Thoracic aorta (tissue), 2 donors: ENCODE data around the gene ERVH48-1. TPM values are rescaled to one million over a fixed set of nuclear protein-coding genes. Genes with fewer than 3 reads are reported as not detected.
"Not testable (repeated sequence)": the region's sequence is repeated elsewhere in the genome, so short reads cannot be mapped to it uniquely, and the experiment has no call there.

ENCODE experiments used
- ATAC-seq: fragments of 150-250 bp; one replicate; pipeline ENCODE4 v1.8.0; 2017; ENCODE audit warnings: low read depth; ENCODE audit not compliant: insufficient number of reproducible peaks, low FRiP score
- DNase-seq: peaks from one replicate; pipeline ENCODE4 v3.0.0-alpha.2; 2020; ENCODE audit warnings: low spot score
- H3K27ac ChIP-seq, 2 donors: fragments of 200-600 bp; sonication (generic); 1 replicate in 1 of 2; 2 replicates in 1 of 2; pipeline ENCODE4 v1.5.1; 2016; ENCODE audit warnings: mild to moderate bottlenecking in 2 of 2, moderate library complexity in 2 of 2
- H3K27me3 ChIP-seq: fragments of 200-600 bp; sonication (generic); replicated peaks from 2 replicates; pipeline ENCODE4 v1.6.0; 2016; ENCODE audit warnings: mild to moderate bottlenecking; ENCODE audit not compliant: insufficient read depth
- H3K36me3 ChIP-seq: fragments of 200-600 bp; sonication (generic); one replicate; pipeline ENCODE4 v1.5.1; 2016
- H3K4me1 ChIP-seq, 2 donors: fragments of 200-600 bp; sonication (generic); 1 replicate in 1 of 2; 2 replicates in 1 of 2; pipeline versions ENCODE4 v1.5.1 to v1.6.0; 2016; ENCODE audit warnings: low read depth in 2 of 2, mild to moderate bottlenecking in 1 of 2; ENCODE audit not compliant: control insufficient read depth in 1 of 2
- H3K4me3 ChIP-seq: fragments of 200-600 bp; sonication (generic); 2 replicates; pipeline ENCODE4 v1.5.1; 2016; ENCODE audit warnings: mild to moderate bottlenecking
- H3K9me3 ChIP-seq: fragments of 200-600 bp; sonication (generic); 2 replicates; pipeline ENCODE4 v1.5.1; 2016
- CTCF ChIP-seq: fragments of 200-600 bp; sonication (generic); IDR thresholded peaks from one replicate; pipeline ENCODE4 v1.5.1; 2019; ENCODE audit warnings: antibody characterized with exemption
- total RNA-seq, 2 donors: library from RNA; depleted of rRNA; stranded (reverse); fragments of >200 nt; gene quantifications; one replicate each; pipeline versions ENCODE4 v1.1.0 to v1.2.3, GENCODE V29; 2016

Gene ERVH48-1
- total RNA-seq, 2 donors from 2014 or later = not detected

GRCh38 chr21:42878678-42878992 lies 46.8 kb downstream of the ERVH48-1 start:
- Histone ChIP-seq H3K27me3 (no peaks in the 10 kb centered on the region), H3K4me1 (peaks cover 7 to 18% of the 10 kb centered on the region in 2 donors), H3K36me3 (peaks cover 2% of the 10 kb centered on the region), H3K9me3 (no peaks in the 10 kb centered on the region), H3K27ac (peak overlapping the region; percentile 70 to 90), H3K4me3 (peak overlapping the region; percentile 78)
- DNase-seq = no peak
- TF ChIP-seq CTCF = no peak
- ATAC-seq = peak; percentile 9

- not testable (repeated sequence) for DNase-seq, ATAC-seq, H3K4me3 ChIP-seq, H3K27me3 ChIP-seq, H3K9me3 ChIP-seq, H3K27ac ChIP-seq
- peaks cover 23% of the 10 kb centered on the region for H3K36me3 ChIP-seq
- peaks cover 7 to 18% of the 10 kb centered on the region in 2 donors for H3K4me1 ChIP-seq
Measured at GRCh38 chr21:42875811-42876210, 49.6 kb downstream of the ERVH48-1 start.

GRCh38 chr21:42873096-42873495 lies 52.3 kb downstream of the ERVH48-1 start:
- H3K27ac ChIP-seq = no peak overlapping the region
- no peaks in the 10 kb centered on the region for H3K27me3 ChIP-seq
- peaks cover 2 to 4% of the 10 kb centered on the region in 2 donors for H3K4me1 ChIP-seq
- no peaks in the 10 kb centered on the region for H3K9me3 ChIP-seq
- peaks cover 24% of the 10 kb centered on the region for H3K36me3 ChIP-seq
- no peak for TF ChIP-seq CTCF
- H3K4me3 ChIP-seq = no peak overlapping the region
- DNase-seq (no peak), ATAC-seq (no peak)

GRCh38 chr21:42868196-42868595 lies 57.2 kb downstream of the ERVH48-1 start:
- peaks cover 28% of the 10 kb centered on the region for H3K36me3 ChIP-seq
- DNase-seq (no peak), ATAC-seq (no peak)
- no peaks in the 10 kb centered on the region for H3K9me3 ChIP-seq
- no peaks in the 10 kb centered on the region for H3K27me3 ChIP-seq
- no peak overlapping the region for H3K4me3 ChIP-seq
- TF ChIP-seq CTCF = no peak
- no peaks in the 10 kb centered on the region for H3K4me1 ChIP-seq
- no peak overlapping the region for H3K27ac ChIP-seq

Other genes with a start within 250 kb of the ERVH48-1 start
- gene WDR4, start 46.1 kb downstream of the ERVH48-1 start, total RNA-seq = 10 to 100 TPM; 10.3 to 18.5 TPM
- 10 to 100 TPM; 42.8 to 65.8 TPM for gene NDUFV3, start 32.3 kb downstream of the ERVH48-1 start, total RNA-seq
- gene PKNOX1, start 48.9 kb upstream of the ERVH48-1 start, total RNA-seq = 10 to 100 TPM in 1 of 2 donors, 1 to 10 TPM in 1; 6.5 to 27.7 TPM
- 10 to 100 TPM; 33.7 to 45.7 TPM for gene CBS, start 150.2 kb upstream of the ERVH48-1 start, total RNA-seq
- gene U2AF1, start 181.9 kb upstream of the ERVH48-1 start, total RNA-seq = 10 to 100 TPM; 72.4 to 84.7 TPM
- not detected for gene CRYAA, start 243.4 kb upstream of the ERVH48-1 start, total RNA-seq